ENCODE results near the gene CSPG4. TPM values are rescaled to one million over a fixed set of nuclear protein-coding genes. Genes with fewer than 3 reads are reported as not detected.

Gene CSPG4
- total RNA-seq, 1 donor from 2014 or later = 0.07 TPM

GRCh38 chr15:75753145-75753544 lies 40.5 kb upstream of the CSPG4 start:
- H3K4me2 ChIP-seq = no peak overlapping the region

GRCh38 chr15:75751891-75752290 lies 39.2 kb upstream of the CSPG4 start:
- no peaks in the 10 kb centered on the region for H3K9me3 ChIP-seq (ENCODE audit: low read depth)
- no peaks in the 10 kb centered on the region for H3K4me1 ChIP-seq
- Mint-ChIP-seq H3K4me1 (peaks cover 14% of the 10 kb centered on the region), H3K36me3 (no peaks in the 10 kb centered on the region), H3K4me3 (no peak overlapping the region), H3K9me3 (no peaks in the 10 kb centered on the region), H3K27me3 (ENCODE audit: insufficient read depth, low read depth) (peaks cover 7% of the 10 kb centered on the region), H3K27ac (no peak overlapping the region)
- no peak overlapping the region for H3K27ac ChIP-seq
- no peaks in the 10 kb centered on the region for H3K27me3 ChIP-seq
- no peaks in the 10 kb centered on the region for H3F3A ChIP-seq (ENCODE audit: low read depth)
- no peaks in the 10 kb centered on the region for H3K79me2 ChIP-seq (ENCODE audit: low read depth)
- no peaks in the 10 kb centered on the region for H4K20me1 ChIP-seq (ENCODE audit: low read depth)
- no peak overlapping the region for H2AFZ ChIP-seq (replicated peaks)
- no peak overlapping the region for H3K9ac ChIP-seq
- H3K4me3 ChIP-seq = no peak overlapping the region
- no peak for DNase-seq (ENCODE audit: low spot score)
- H3K4me2 ChIP-seq = no peak overlapping the region
- H3K36me3 ChIP-seq = no peaks in the 10 kb centered on the region
- TF ChIP-seq EZH2phosphoT487 (IDR thresholded peaks at IDR 0.05) (no peak), EZH2 (IDR thresholded peaks at IDR 0.05) (no peak)
- TF ChIP-seq, protein P1, sequence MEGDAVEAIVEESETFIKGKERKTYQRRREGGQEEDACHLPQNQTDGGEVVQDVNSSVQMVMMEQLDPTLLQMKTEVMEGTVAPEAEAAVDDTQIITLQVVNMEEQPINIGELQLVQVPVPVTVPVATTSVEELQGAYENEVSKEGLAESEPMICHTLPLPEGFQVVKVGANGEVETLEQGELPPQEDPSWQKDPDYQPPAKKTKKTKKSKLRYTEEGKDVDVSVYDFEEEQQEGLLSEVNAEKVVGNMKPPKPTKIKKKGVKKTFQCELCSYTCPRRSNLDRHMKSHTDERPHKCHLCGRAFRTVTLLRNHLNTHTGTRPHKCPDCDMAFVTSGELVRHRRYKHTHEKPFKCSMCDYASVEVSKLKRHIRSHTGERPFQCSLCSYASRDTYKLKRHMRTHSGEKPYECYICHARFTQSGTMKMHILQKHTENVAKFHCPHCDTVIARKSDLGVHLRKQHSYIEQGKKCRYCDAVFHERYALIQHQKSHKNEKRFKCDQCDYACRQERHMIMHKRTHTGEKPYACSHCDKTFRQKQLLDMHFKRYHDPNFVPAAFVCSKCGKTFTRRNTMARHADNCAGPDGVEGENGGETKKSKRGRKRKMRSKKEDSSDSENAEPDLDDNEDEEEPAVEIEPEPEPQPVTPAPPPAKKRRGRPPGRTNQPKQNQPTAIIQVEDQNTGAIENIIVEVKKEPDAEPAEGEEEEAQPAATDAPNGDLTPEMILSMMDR (IDR thresholded peaks at IDR 0.05) = no peak

More at GRCh38 chr15:75753145-75753544, 40.5 kb upstream of the CSPG4 start:
- Mint-ChIP-seq H3K9me3 (no peaks in the 10 kb centered on the region), H3K27me3 (ENCODE audit: insufficient read depth, low read depth) (peaks cover 7% of the 10 kb centered on the region), H3K27ac (peak overlapping the region; percentile 3), H3K4me1 (peaks cover 20% of the 10 kb centered on the region), H3K36me3 (no peaks in the 10 kb centered on the region), H3K4me3 (peak overlapping the region; percentile 28)
- TF ChIP-seq EZH2 (IDR thresholded peaks at IDR 0.05) (no peak), EZH2phosphoT487 (IDR thresholded peaks at IDR 0.05) (no peak)
- TF ChIP-seq, protein P1 (IDR thresholded peaks at IDR 0.05) = no peak
- no peak overlapping the region for H2AFZ ChIP-seq (replicated peaks)
- DNase-seq (ENCODE audit: low spot score) = no peak
- no peaks in the 10 kb centered on the region for H3K36me3 ChIP-seq
- H3K9me3 ChIP-seq (ENCODE audit: low read depth) = no peaks in the 10 kb centered on the region
- no peaks in the 10 kb centered on the region for H4K20me1 ChIP-seq (ENCODE audit: low read depth)
- no peaks in the 10 kb centered on the region for H3K4me1 ChIP-seq
- no peaks in the 10 kb centered on the region for H3K27me3 ChIP-seq
- no peaks in the 10 kb centered on the region for H3F3A ChIP-seq (ENCODE audit: low read depth)
- H3K27ac ChIP-seq = no peak overlapping the region
- no peak overlapping the region for H3K4me3 ChIP-seq
- no peaks in the 10 kb centered on the region for H3K79me2 ChIP-seq (ENCODE audit: low read depth)
- no peak overlapping the region for H3K9ac ChIP-seq

- Histone ChIP-seq H3K27ac (no peak overlapping the region), H3K4me3 (no peak overlapping the region), H3K79me2 (ENCODE audit: low read depth) (no peaks in the 10 kb centered on the region), H3K36me3 (no peaks in the 10 kb centered on the region), H3K4me1 (no peaks in the 10 kb centered on the region), H3K9ac (no peak overlapping the region), H3K9me3 (ENCODE audit: low read depth) (no peaks in the 10 kb centered on the region), H3K27me3 (no peaks in the 10 kb centered on the region), H2AFZ (replicated peaks) (no peak overlapping the region), H3K4me2 (no peak overlapping the region), H3F3A (ENCODE audit: low read depth) (no peaks in the 10 kb centered on the region), H4K20me1 (ENCODE audit: low read depth) (no peaks in the 10 kb centered on the region)
- Mint-ChIP-seq H3K27ac (no peak overlapping the region), H3K9me3 (no peaks in the 10 kb centered on the region), H3K4me1 (peaks cover 14% of the 10 kb centered on the region), H3K36me3 (no peaks in the 10 kb centered on the region), H3K27me3 (ENCODE audit: insufficient read depth, low read depth) (peaks cover 7% of the 10 kb centered on the region), H3K4me3 (peak overlapping the region; percentile 38)
- TF ChIP-seq EZH2phosphoT487 (IDR thresholded peaks at IDR 0.05) = no peak
- TF ChIP-seq EZH2 (IDR thresholded peaks at IDR 0.05) = no peak
- TF ChIP-seq, protein P1 (IDR thresholded peaks at IDR 0.05) = no peak
- DNase-seq (ENCODE audit: low spot score) = no peak
Observed at GRCh38 chr15:75751116-75751875, 38.6 kb upstream of the CSPG4 start.
